HG03045 (cell line): ENCODE results near the gene EFCAB7.
A peak's percentile ranks its signal among the peaks of the same experiment; 100 is the strongest.
"Not testable (repeated sequence)": the region's sequence is repeated elsewhere in the genome, so short reads cannot be mapped to it uniquely, and the experiment has no call there.

Experiments
- ATAC-seq: cut with Tn5 transposase; IDR thresholded peaks from one replicate; pipeline ENCODE4 v1.9.1; 2021; ENCODE audit warnings: mild to moderate bottlenecking, moderate library complexity; ENCODE audit not compliant: unreplicated experiment

EFCAB7 gene

GRCh38 chr1:63548877-63549276 is 25.6 kb downstream of the EFCAB7 start:
- no peak for ATAC-seq

DNA sequence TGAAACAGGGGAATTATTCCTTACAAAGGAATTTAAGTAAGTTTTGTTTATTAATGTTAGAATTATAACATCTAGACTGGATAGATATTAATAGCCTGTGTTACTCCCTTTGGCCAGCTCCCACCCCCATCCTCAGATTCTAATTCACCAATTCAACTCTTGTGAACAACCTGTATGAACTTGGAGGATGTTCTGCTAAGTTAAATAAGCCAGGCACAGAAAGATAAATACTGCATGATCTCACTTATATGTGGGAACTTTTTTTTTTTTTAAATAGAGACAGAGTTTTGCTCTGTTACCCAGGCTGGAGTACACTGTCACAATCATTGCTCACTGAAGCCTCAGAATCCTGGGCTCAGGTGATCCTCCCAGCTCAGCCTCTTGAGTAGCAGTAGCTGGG is 32.2 kb downstream of the EFCAB7 start:
- no peak for ATAC-seq

DNA sequence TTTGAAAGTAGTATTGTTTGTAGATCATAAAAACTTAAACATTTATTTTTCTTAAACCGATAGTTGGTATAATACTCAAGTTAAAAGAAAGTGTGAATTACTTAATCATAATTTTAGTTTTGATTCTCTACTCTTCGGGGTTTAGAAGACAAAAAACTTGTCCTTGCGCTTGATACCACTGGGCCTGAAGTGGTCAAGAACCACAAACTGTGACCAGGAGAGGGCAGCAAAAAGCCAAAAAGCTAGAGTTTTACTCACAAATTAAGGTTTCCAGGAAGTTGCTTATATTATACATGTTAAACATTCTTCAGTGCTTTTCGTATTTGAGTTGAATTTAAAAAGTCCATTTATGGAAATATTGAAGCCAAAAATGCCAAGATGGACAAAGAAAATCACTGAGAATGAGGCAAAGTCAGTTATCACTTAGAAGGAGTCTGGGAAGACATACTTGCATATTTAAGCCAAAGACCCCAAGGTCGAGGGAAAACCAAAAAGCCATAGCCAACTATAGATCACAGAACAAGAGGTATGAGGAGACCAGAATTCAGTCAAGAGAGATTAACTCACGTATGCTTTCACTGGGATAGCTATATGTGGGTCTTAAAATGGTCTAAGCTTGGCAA is 34.2 kb downstream of the EFCAB7 start:
- ATAC-seq: no peak

DNA sequence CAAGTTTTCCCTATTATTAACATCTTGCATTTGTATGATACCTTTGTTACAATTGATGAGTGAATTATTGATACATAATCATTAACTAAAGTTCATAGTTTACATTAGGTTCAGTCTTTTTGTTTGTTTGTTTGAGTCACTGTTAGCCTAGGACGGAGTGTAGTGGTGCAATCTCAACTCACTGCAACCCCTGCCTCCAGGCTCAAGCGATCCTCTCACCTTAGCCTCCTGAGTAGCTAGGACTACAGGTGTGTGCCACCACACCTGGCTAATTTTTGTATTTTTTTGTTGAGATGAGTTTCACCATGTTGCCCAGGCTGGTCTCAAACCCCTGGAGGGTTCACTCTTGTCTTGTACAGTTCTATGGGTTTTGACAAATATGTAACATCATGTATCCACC is 36.0 kb downstream of the EFCAB7 start:
- no peak for ATAC-seq

DNA sequence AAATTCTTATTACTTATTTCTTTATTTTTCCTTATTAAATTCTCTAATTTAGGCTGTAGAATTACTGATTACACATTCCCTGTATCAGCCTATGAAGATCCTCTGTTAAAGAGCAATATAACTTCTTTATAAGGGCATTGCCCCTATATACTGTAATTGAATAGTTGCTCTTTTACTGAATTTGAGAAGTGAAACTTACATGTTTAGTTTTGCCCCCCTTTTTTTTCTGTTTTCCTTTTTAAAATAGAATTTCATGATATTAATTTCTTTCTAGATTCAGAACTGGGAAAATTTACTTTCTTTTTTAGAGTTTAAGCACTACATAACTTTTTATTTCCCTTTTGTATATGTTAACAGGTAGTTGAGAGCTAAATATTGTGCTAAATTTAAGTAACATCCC is 40.4 kb downstream of the EFCAB7 start:
- no peak for ATAC-seq

- no peak for ATAC-seq
These were observed 45.7 kb downstream of the EFCAB7 start for GRCh38 chr1:63569068-63569467.

- ATAC-seq: no peak
These were observed 46.5 kb downstream of the EFCAB7 start for GRCh38 chr1:63569640-63570316.

DNA sequence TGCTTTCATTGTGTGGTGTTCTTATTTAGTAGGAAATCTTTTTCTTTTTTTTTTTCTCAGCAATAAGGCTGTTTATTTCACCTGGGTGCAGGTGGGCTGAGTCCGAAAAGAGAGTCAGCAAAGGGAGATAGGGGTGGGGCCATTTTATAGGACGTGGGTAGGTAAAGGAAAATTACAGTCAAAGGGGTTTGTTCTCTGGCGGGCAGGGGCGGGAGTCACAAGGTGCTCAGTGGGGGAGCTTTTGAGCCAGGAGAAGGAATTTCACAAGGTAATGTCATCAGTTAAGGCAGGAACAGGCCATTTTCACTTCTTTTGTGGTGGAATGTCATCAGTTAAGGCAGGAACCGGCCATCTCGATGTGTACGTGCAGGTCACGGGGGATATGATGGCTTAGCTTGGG is 49.4 kb downstream of the EFCAB7 start:
- not testable (repeated sequence) for ATAC-seq

- not testable (repeated sequence) for ATAC-seq
These were observed 51.0 kb downstream of the EFCAB7 start for GRCh38 chr1:63574203-63574796.

GRCh38 chr1:63575340-63575826 is 52.1 kb downstream of the EFCAB7 start:
- ATAC-seq: no peak

DNA sequence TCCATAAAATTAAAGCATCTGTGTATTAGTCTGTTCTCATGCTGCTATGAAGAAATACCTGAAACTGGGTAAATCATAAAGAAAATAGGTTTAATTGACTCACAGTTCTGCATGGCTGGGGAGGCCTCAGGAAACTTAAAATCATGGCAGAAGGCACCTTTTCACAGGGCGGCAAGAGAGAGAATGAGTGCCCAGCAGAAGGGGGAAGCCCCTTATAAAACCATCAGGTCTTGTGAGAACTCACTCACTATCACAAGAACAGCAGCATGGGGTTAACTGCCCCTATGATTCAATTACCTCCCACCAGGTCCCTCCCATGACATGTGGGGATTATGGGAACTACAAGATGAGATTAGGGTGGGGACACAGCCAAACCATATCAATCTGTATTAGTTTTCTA is 63.0 kb downstream of the EFCAB7 start:
- not testable (repeated sequence) for ATAC-seq

DNA sequence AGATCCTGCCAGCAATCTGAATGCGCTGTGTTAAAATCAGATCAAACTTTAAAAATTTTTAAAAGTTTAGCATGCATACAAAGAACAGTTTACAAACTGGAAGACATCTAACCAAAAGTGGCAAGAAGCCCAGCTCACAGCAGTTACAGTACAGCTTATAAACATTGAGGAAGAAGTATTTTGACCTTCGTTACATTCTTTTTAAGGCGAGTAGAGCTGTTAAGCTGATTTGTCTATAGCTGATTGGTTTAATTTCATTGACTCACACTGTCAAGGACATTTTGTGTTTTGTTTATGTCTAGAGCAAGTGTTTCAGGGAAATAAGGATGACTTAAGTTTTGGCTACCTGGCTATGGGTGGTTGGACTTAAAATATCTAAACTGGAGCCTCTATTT is 66.8 kb downstream of the EFCAB7 start:
- no peak for ATAC-seq

DNA sequence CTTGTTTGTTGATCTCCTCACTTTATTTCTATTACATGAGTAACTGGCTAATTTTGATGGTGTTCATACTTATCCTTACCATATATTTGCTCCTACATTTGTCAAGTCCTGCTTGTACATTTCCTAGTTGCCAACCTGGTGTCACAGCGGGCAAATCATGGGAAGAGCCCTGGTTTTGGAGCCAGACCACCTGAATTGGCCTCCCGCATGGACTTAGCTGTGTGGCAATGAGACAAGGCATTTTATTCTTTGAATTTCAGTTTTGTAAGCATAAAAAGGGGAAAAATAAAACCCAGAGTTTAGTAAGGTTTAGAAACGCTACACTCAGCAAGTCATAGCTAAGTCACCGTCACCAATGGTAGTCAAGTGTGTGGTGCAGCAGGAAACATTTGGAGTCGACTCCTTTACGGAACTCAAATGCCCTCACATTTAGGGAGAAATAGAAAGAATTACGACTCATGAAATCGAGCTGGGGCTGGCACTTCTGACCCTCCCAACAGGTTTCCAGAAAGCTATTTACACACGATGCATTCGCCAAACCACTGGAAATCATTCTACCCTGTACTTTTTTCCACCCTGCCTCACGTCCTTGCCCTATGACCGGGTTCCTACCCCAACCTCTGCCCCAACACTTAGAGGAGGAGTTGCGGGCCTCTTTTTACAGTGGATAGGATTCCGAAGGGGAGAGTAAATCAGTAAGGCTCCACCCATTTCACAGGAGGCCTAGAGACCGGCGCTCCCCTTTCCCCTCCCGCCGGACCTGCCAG is 69.4 kb downstream of the EFCAB7 start:
- no peak for ATAC-seq

GRCh38 chr1:63593303-63593885 is 70.1 kb downstream of the EFCAB7 start, which contains the start of gene PGM1:
Gene PGM1 (plus strand): TSS chr1:63593411. CDS start chr1:63593489, 78 bp downstream.
- peak; percentile 75 for ATAC-seq

DNA sequence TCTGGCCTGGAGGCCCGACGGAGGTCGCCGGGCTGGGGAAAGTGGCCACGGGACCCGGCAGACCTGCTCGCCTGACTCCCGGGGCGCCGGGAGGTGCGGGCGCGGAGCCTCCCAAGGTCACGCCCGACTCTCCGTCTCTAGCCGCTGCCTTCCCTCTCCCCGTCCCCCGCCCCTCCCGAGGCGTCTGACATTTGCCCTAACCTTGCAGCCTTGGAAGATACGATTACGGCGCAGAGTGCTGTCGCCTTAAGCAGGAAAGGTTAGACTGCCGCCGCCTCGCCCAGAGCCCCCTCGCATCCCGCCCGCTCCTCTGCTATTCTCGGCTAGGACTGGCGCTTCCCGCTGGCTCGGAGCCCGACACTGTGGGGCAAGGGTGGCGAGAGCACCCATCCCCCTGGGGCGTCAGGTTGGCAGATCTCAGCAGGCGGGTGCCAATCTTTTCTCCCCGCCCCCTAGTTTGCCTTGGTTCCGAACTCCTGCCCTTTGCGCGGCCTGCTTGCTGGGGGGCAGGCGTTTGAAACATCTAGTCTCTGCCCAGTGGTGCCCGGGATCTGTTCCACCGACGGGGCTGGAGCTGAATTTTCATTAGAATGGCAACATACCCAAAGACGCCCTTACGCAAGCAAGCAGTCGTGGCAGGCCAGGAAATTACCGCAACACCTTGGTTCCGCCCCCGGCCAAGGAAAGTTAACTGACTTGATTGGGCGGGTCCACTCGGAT is 70.7 kb downstream of the EFCAB7 start:
- ATAC-seq: peak; percentile 48

DNA sequence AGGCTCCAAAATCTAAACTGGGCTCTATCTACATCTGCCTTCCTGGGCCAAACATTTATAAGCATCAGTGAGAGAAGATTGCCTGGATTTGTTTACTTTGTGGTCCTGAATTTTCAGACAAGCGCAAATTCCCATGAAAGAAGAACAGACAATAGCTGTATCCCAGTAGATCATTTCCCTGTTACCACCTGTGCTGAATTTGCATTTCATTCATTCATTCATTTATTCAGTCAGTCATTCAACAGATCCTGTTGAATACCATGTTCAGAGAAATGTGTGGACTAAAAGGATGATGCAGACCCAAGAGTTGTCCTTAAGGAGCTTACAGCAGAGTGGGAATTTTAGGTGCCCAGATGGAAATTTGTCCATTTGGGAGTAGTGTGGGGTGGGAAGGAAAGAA is 72.1 kb downstream of the EFCAB7 start:
- ATAC-seq: no peak

GRCh38 chr1:63599799-63600198 is 76.5 kb downstream of the EFCAB7 start:
- ATAC-seq: no peak

DNA sequence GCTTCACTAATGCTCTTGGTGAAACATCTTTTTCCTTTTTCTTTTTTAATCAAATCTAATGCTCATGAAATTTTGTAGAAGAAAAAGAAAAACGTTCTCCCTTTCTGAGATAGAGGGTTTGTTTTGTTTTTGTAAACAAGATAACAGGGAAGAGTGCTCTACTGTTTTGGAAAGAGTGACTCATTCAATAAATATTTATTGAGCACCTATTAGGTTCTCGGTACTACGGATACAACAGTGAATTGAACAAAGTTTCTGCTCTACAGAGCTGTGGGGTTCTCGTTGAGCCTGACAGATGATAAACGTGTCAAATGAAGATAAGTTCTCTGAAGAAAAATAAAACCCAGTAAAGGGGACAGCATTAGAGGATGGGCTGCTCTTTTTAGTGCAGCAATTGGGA is 76.9 kb downstream of the EFCAB7 start:
- no peak for ATAC-seq

DNA sequence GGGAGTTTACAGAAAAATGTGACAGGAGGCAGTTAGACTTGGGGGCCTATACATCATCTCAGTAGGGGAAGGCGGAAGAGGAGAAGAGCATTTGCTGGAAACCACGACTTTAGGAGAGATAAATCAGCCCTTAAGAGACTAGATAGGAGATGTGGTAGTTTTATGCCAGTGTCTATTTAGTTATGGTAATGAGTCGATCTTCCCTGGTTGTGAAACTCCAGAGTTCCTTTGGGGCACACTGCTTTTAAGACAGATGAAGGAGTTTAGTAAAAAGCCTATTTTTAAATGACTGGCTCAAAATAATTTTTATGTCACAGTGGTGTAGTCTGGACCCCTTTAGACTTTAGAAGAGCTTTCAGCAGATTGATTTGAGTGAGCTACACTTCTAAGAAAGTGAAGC is 77.7 kb downstream of the EFCAB7 start:
- no peak for ATAC-seq

DNA sequence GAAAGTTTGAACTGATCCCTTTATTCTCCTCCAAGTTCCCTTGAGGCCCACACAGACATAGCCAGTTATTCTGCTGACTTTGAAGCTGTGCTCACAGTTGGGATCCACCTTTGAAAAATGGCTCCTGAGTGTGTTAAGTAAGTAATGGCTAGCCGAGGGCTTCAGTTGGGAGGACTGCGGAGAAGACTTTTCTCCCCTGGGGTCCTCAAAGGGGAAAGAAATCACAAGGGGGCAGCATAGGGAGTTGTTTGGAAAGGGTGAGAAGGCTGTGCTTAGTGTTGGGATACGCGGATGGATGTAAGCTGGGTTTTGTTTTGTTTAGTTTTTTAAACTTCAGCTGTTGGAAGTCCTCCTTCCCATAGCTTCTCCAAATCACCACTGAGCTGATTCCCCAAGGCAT is 78.1 kb downstream of the EFCAB7 start:
- no peak for ATAC-seq
